Measurements from ENCODE around the gene MYO9A.

DNA sequence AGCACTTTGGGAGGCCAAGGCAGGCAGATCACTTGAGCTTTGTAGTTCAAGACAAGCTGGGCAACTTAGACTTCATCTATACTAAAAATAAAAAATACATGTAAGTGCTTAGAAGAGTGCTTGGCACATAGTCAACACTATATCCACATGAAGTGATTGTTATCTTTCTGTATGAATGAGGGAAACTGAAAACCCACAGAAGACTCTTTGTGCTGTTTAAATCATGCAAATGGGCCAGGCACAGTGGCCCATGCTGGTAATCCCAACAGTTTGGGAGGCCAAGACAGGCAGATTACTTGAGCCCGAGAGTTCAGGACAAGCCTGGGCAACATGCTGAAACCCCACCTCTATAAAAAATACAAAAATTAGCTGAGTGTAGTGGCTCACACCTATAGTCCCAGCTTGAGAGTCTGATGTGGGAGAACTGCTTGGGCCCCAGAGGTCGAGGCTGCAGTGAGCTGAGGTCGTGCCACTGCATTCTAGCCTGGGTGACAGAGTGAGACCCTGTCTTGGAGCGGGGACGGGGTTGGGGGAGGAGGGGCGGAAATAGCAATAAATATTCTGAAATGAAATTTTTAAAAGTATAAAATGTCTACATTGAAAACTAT is 177.9 kb downstream of the MYO9A start:
- no peak for TF ChIP-seq POLR2A (IDR thresholded peaks at IDR 0.05)
- TF ChIP-seq, protein P1, sequence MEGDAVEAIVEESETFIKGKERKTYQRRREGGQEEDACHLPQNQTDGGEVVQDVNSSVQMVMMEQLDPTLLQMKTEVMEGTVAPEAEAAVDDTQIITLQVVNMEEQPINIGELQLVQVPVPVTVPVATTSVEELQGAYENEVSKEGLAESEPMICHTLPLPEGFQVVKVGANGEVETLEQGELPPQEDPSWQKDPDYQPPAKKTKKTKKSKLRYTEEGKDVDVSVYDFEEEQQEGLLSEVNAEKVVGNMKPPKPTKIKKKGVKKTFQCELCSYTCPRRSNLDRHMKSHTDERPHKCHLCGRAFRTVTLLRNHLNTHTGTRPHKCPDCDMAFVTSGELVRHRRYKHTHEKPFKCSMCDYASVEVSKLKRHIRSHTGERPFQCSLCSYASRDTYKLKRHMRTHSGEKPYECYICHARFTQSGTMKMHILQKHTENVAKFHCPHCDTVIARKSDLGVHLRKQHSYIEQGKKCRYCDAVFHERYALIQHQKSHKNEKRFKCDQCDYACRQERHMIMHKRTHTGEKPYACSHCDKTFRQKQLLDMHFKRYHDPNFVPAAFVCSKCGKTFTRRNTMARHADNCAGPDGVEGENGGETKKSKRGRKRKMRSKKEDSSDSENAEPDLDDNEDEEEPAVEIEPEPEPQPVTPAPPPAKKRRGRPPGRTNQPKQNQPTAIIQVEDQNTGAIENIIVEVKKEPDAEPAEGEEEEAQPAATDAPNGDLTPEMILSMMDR (IDR thresholded peaks at IDR 0.05) = no peak
